Ovary (tissue), 9 donors: ENCODE data around the gene DAAM2. TPM values are rescaled to one million over a fixed set of nuclear protein-coding genes. Genes with fewer than 3 reads are reported as not detected.

Experiments
- DNase-seq, 5 donors: peaks; one replicate each; pipeline ENCODE4 v3.0.0-alpha.2; 2019 to 2020
- H3K27ac ChIP-seq, 2 donors: fragments of 200-600 bp; one replicate each; pipeline versions ENCODE4 v1.5.1 to v1.8.0; 2019 to 2022
- H3K27me3 ChIP-seq: fragments of 200-600 bp; one replicate; pipeline ENCODE4 v1.8.0; 2022
- H3K36me3 ChIP-seq: fragments of 200-600 bp; sonication (generic); one replicate; pipeline ENCODE4 v1.5.1; 2019
- H3K4me1 ChIP-seq: one replicate; pipeline ENCODE4 v1.8.1; 2013; ENCODE audit warnings: mild to moderate bottlenecking, moderate library complexity; ENCODE audit not compliant: insufficient read depth
- H3K4me3 ChIP-seq: fragments of 200-600 bp; sonication (generic); one replicate; pipeline ENCODE4 v1.5.1; 2017
- H3K9me3 ChIP-seq, 2 donors: fragments of 200-600 bp in 1 of 2; sonication (generic) in 1 of 2; one replicate each; pipeline versions ENCODE4 v1.5.1 to v1.8.1; 2013 to 2019; ENCODE audit warnings: mild to moderate bottlenecking in 1 of 2, moderate library complexity in 1 of 2
- CTCF ChIP-seq, 3 donors: fragments of 450-650 bp in 2 of 3; fragments of 200-600 bp in 1 of 3; IDR thresholded peaks; one replicate each; pipeline versions ENCODE4 v1.5.1 to v1.8.0; 2016 to 2022; ENCODE audit warnings: antibody characterized with exemption in 3 of 3, mild to moderate bottlenecking in 1 of 3
- EP300 ChIP-seq: sonication (generic); formaldehyde crosslinking; IDR thresholded peaks from one replicate; pipeline ENCODE4 v1.6.1; 2017; ENCODE audit warnings: antibody characterized with exemption
- POLR2A ChIP-seq: fragments of 450-650 bp; IDR thresholded peaks from one replicate; pipeline ENCODE4 v1.6.1; 2017; ENCODE audit warnings: antibody characterized with exemption, mild to moderate bottlenecking, moderate library complexity
- WGBS, 3 donors: extraction: QIAGEN DNeasy Blood & Tissue Kit in 1 of 3; methylation state at CpG; one replicate each; pipeline versions ENCODE4 v1.1.5 to v1.1.7; 2013 to 2017; 5-methylcytosine and 5-hydroxymethylcytosine counted together
- intact Hi-C, 4 donors: fragments of 100-400 bp; cut with DNase I; formaldehyde crosslinking; loops; one replicate each; pipeline versions ENCODE4 v1.11.0 to v1.15.1; 2022 to 2023
- polyA plus RNA-seq, 2 donors: library from polyadenylated mRNA; stranded (reverse); fragments of 200-250 nt in 1 of 2; fragments of 350-450 nt in 1 of 2; fragmentation: Illumina TruSeq in 1 of 2; extraction: RNeasy Lipid Tissue Mini Kit (QIAGEN cat#74804) in 1 of 2; gene quantifications; one replicate each; pipeline ENCODE4 v1.2.3, GENCODE V29; 2013 to 2014
- total RNA-seq, 7 donors: library from RNA; depleted of rRNA in 2 of 7; stranded (reverse); fragments of >200 nt in 2 of 7; fragmentation: NEBNext Ultra II Directional in 3 of 7; extraction: Animal tissue kit (Norgen Biotek cat#: 25700) in 3 of 7; gene quantifications; one replicate each; pipeline versions ENCODE4 v1.1.0 to v1.2.4, GENCODE V29; 2016 to 2023
- donor health status: DM: no; HTN: no; CAD: no; lungs with moderate emphysema.
- donor health status: DM: no; HTN: no; CAD: no.
- donor health status: Bipolar disorder and iron deficiency.
- donor health status: DM: yes; HTN: yes; CAD: no.
- donor health status: DM: no; HTN: no; CAD: no.
- donor health status: DM: yes; HTN: yes; CAD: no.

The DAAM2 gene
- total and polyA plus RNA-seq, 9 donors: 8.5 to 27.8 (median 18.5) TPM

- Histone ChIP-seq H3K4me3 (no peak overlapping the region), H3K9me3 (no peaks in the 10 kb centered on the region), H3K4me1 (no peaks in the 10 kb centered on the region), H3K36me3 (no peaks in the 10 kb centered on the region), H3K27me3 (no peaks in the 10 kb centered on the region), H3K27ac (no peak overlapping the region)
- intact Hi-C loops: no loop called here
- TF ChIP-seq POLR2A: no peak
- no peak for TF ChIP-seq CTCF (IDR thresholded peaks at IDR 0.05)
- TF ChIP-seq EP300: no peak
- no peak for DNase-seq
- WGBS, 3 donors: 29 to 60% (median 36%) methylated on average over 2 of the region's 2 CpGs
Measured at GRCh38 chr6:39778581-39779255, 13.5 kb upstream of the DAAM2 start.

GRCh38 chr6:39785281-39785680, 6.9 kb upstream of the DAAM2 start:
- Histone ChIP-seq H3K27ac (no peak overlapping the region), H3K4me3 (no peak overlapping the region), H3K9me3 (no peaks in the 10 kb centered on the region), H3K4me1 (no peaks in the 10 kb centered on the region), H3K27me3 (no peaks in the 10 kb centered on the region), H3K36me3 (no peaks in the 10 kb centered on the region)
- intact Hi-C loops: no loop called here
- DNase-seq: no peak
- WGBS, 3 donors: 63 to 68% (median 66%) methylated on average over 2 of the region's 2 CpGs
- no peak for TF ChIP-seq POLR2A
- TF ChIP-seq EP300: no peak
- no peak for TF ChIP-seq CTCF (IDR thresholded peaks at IDR 0.05)

- Histone ChIP-seq H3K27ac (no peak overlapping the region), H3K4me3 (no peak overlapping the region), H3K4me1 (peaks cover under 1% of the 10 kb centered on the region), H3K27me3 (no peaks in the 10 kb centered on the region), H3K36me3 (no peaks in the 10 kb centered on the region), H3K9me3 (no peaks in the 10 kb centered on the region)
- TF ChIP-seq POLR2A (no peak), CTCF (IDR thresholded peaks at IDR 0.05) (no peak), EP300 (no peak)
- DNase-seq: no peak
- WGBS, 3 donors: 73 to 95% (median 81%) methylated on average over 1 of the region's 1 CpG
- intact Hi-C loops: no loop called here
Measured at GRCh38 chr6:39786649-39787048, 5.5 kb upstream of the DAAM2 start.

- TF ChIP-seq CTCF (IDR thresholded peaks at IDR 0.05): no peak
- no peak for TF ChIP-seq EP300
- TF ChIP-seq POLR2A: no peak
- Histone ChIP-seq H3K27ac (no peak overlapping the region), H3K4me3 (no peak overlapping the region), H3K27me3 (no peaks in the 10 kb centered on the region), H3K9me3 (no peaks in the 10 kb centered on the region), H3K4me1 (peaks cover 4% of the 10 kb centered on the region), H3K36me3 (no peaks in the 10 kb centered on the region)
- intact Hi-C loops: no loop called here
- DNase-seq: no peak
- 89 to 94% (median 91%) methylated on average over 8 of the region's 8 CpGs for WGBS, 3 donors
Measured at GRCh38 chr6:39787322-39787721, 4.9 kb upstream of the DAAM2 start.
